ENCODE results near the gene PIK3R3.
A peak's percentile ranks its signal among the peaks of the same experiment; 100 is the strongest.

The PIK3R3 gene

GRCh38 chr1:46131712-46132528 is 509 bp downstream of the PIK3R3 start:
- no peak for TF ChIP-seq EZH2phosphoT487 (conservative IDR thresholded peaks at IDR 0.05; ENCODE audit: low read length)
- TF ChIP-seq, protein P1, sequence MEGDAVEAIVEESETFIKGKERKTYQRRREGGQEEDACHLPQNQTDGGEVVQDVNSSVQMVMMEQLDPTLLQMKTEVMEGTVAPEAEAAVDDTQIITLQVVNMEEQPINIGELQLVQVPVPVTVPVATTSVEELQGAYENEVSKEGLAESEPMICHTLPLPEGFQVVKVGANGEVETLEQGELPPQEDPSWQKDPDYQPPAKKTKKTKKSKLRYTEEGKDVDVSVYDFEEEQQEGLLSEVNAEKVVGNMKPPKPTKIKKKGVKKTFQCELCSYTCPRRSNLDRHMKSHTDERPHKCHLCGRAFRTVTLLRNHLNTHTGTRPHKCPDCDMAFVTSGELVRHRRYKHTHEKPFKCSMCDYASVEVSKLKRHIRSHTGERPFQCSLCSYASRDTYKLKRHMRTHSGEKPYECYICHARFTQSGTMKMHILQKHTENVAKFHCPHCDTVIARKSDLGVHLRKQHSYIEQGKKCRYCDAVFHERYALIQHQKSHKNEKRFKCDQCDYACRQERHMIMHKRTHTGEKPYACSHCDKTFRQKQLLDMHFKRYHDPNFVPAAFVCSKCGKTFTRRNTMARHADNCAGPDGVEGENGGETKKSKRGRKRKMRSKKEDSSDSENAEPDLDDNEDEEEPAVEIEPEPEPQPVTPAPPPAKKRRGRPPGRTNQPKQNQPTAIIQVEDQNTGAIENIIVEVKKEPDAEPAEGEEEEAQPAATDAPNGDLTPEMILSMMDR (IDR thresholded peaks at IDR 0.05; ENCODE audit: insufficient read depth, low read length, poor library complexity, severe bottlenecking), result no peak
- no peaks in the 10 kb centered on the region for H3K9me3 ChIP-seq (ENCODE audit: insufficient read depth, low read length)
- peak overlapping the region; percentile 77 for H3K27ac ChIP-seq (ENCODE audit: low read depth, low read length)
- H3K9ac ChIP-seq (ENCODE audit: low read length), result peak overlapping the region; percentile 85
- H4K20me1 ChIP-seq (ENCODE audit: low read depth, low read length), result 0 out of 2 replicates have a peak, but pooled peaks cover 4% of the 10 kb centered on the region
- peak overlapping the region; percentile 99 for H3K4me2 ChIP-seq (ENCODE audit: low read depth, low read length, poor library complexity, severe bottlenecking)
- no peaks in the 10 kb centered on the region for H3K36me3 ChIP-seq (ENCODE audit: low read length)
- H3K4me3 ChIP-seq (ENCODE audit: insufficient read depth, low read length, poor library complexity, severe bottlenecking), result peak overlapping the region; percentile 99
- peak overlapping the region; percentile 88 for H2AFZ ChIP-seq (ENCODE audit: low read depth, low read length, severe bottlenecking)
- no peaks in the 10 kb centered on the region for H3K27me3 ChIP-seq (ENCODE audit: low read length)
- H3K9me2 ChIP-seq (replicated peaks; ENCODE audit: insufficient read depth, low read length), result no peaks in the 10 kb centered on the region
- no peaks in the 10 kb centered on the region; the same call in 1 of the 2 replicates for H3K79me2 ChIP-seq (ENCODE audit: insufficient read depth, low read length)
- peaks cover 20% of the 10 kb centered on the region; the same call in 1 of the 2 replicates for H3F3A ChIP-seq (ENCODE audit: insufficient read depth)

DNA sequence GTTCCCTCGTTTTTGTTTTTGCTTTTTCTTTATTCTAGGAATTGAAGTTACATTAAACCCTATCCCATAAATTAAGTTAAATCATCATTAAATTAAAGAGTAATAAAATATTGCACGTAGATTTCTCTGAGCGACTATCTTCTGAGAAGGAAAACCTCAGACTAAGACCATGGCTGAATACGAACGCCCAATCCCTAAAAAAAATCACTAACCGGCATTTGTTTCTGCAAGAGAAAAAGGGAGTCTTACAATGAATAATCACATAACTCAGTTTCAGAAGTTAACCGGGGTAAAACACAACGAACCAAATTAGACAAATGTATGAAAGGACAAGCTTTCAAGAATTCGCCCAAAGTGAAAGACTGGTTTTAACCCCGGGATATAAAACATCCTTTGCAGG is 1.3 kb downstream of the PIK3R3 start:
- Histone ChIP-seq H2AFZ (ENCODE audit: low read depth, low read length, severe bottlenecking) (no peak overlapping the region), H3K79me2 (ENCODE audit: insufficient read depth, low read length) (no peaks in the 10 kb centered on the region; the same call in 1 of the 2 replicates)

DNA sequence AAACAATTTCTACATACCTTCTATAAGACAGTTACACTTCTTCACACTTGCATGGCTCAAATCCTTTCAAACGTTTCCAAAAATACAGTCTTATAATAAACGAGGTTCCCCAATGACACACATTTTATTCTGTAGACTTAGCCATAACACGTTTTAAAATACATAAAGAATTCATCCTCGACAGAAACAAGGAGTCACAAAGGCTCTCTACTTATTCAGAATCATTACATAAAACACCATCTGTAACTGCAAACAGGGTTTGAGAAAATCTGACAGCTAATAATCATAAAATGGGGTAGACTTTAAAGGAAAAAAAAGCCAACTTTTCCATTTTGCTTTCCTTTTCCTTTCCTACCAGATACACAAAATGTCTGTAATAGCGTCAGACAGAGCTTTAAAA is 1.8 kb downstream of the PIK3R3 start:
- Histone ChIP-seq H3K9me2 (replicated peaks; ENCODE audit: insufficient read depth, low read length) (no peaks in the 10 kb centered on the region), H3K36me3 (ENCODE audit: low read length) (no peaks in the 10 kb centered on the region), H2AFZ (ENCODE audit: low read depth, low read length, severe bottlenecking) (no peak overlapping the region), H3K9ac (ENCODE audit: low read length) (peak overlapping the region; percentile 43), H3K4me3 (ENCODE audit: insufficient read depth, low read length, poor library complexity, severe bottlenecking) (peak overlapping the region; percentile 99), H3K4me2 (ENCODE audit: low read depth, low read length, poor library complexity, severe bottlenecking) (peak overlapping the region; percentile 99), H3K27ac (ENCODE audit: low read depth, low read length) (no peak overlapping the region), H3F3A (ENCODE audit: insufficient read depth) (peaks cover 20% of the 10 kb centered on the region; the same call in 1 of the 2 replicates), H3K27me3 (ENCODE audit: low read length) (no peaks in the 10 kb centered on the region), H3K9me3 (ENCODE audit: insufficient read depth, low read length) (no peaks in the 10 kb centered on the region), H3K79me2 (ENCODE audit: insufficient read depth, low read length) (no peaks in the 10 kb centered on the region; the same call in 1 of the 2 replicates), H4K20me1 (ENCODE audit: low read depth, low read length) (0 out of 2 replicates have a peak, but pooled peaks cover 4% of the 10 kb centered on the region)
- TF ChIP-seq, protein P1 (IDR thresholded peaks at IDR 0.05; ENCODE audit: insufficient read depth, low read length, poor library complexity, severe bottlenecking), result no peak
- no peak for TF ChIP-seq EZH2phosphoT487 (conservative IDR thresholded peaks at IDR 0.05; ENCODE audit: low read length)

More for the DNA sequence above, 1.3 kb downstream of the PIK3R3 start:
- H3K9me2 ChIP-seq (replicated peaks; ENCODE audit: insufficient read depth, low read length), result no peaks in the 10 kb centered on the region
- peak overlapping the region; percentile 99 for H3K4me3 ChIP-seq (ENCODE audit: insufficient read depth, low read length, poor library complexity, severe bottlenecking)
- H3K27ac ChIP-seq (ENCODE audit: low read depth, low read length), result no peak overlapping the region
- TF ChIP-seq EZH2phosphoT487 (conservative IDR thresholded peaks at IDR 0.05; ENCODE audit: low read length), result no peak
- TF ChIP-seq, protein P1 (IDR thresholded peaks at IDR 0.05; ENCODE audit: insufficient read depth, low read length, poor library complexity, severe bottlenecking), result no peak
- no peaks in the 10 kb centered on the region for H3K36me3 ChIP-seq (ENCODE audit: low read length)
- H3F3A ChIP-seq (ENCODE audit: insufficient read depth), result peaks cover 20% of the 10 kb centered on the region; the same call in 1 of the 2 replicates
- 0 out of 2 replicates have a peak, but pooled peaks cover 4% of the 10 kb centered on the region for H4K20me1 ChIP-seq (ENCODE audit: low read depth, low read length)
- H3K9me3 ChIP-seq (ENCODE audit: insufficient read depth, low read length), result no peaks in the 10 kb centered on the region
- peak overlapping the region; percentile 43 for H3K9ac ChIP-seq (ENCODE audit: low read length)
- H3K4me2 ChIP-seq (ENCODE audit: low read depth, low read length, poor library complexity, severe bottlenecking), result peak overlapping the region; percentile 99
- H3K27me3 ChIP-seq (ENCODE audit: low read length), result no peaks in the 10 kb centered on the region
